Activated naive CD8-positive, alpha-beta T cell (primary cell): ENCODE measurements around the gene STK35.

ENCODE experiments used
- H3K27ac Mint-ChIP-seq: one replicate; pipeline ENCODE4 v1.8.0; 2021; ENCODE audit warnings: mixed read lengths
- H3K27me3 Mint-ChIP-seq: one replicate; pipeline ENCODE4 v1.8.0; 2021; ENCODE audit warnings: mixed read lengths
- H3K36me3 Mint-ChIP-seq: one replicate; pipeline ENCODE4 v1.8.0; 2021; ENCODE audit warnings: mixed read lengths
- H3K4me1 Mint-ChIP-seq: one replicate; pipeline ENCODE4 v1.8.0; 2021; ENCODE audit warnings: low read depth, mixed read lengths
- H3K4me3 Mint-ChIP-seq: one replicate; pipeline ENCODE4 v1.8.0; 2021; ENCODE audit warnings: mild to moderate bottlenecking, mixed read lengths
- H3K9me3 Mint-ChIP-seq: one replicate; pipeline ENCODE4 v1.8.0; 2021; ENCODE audit warnings: low read depth, mixed read lengths

STK35 gene

GRCh38 chr20:2116170-2116940, 14.7 kb downstream of the STK35 start:
- no peak overlapping the region for H3K4me3 Mint-ChIP-seq
- no peaks in the 10 kb centered on the region for H3K9me3 Mint-ChIP-seq
- H3K36me3 Mint-ChIP-seq: peaks cover 20% of the 10 kb centered on the region
- peaks cover 91% of the 10 kb centered on the region for H3K4me1 Mint-ChIP-seq
- no peak overlapping the region for H3K27ac Mint-ChIP-seq
- H3K27me3 Mint-ChIP-seq: no peaks in the 10 kb centered on the region

GRCh38 chr20:2118783-2119182, 17.2 kb downstream of the STK35 start:
- peak overlapping the region; percentile 72 for H3K27ac Mint-ChIP-seq
- H3K4me3 Mint-ChIP-seq: peak overlapping the region; percentile 63
- no peaks in the 10 kb centered on the region for H3K27me3 Mint-ChIP-seq
- H3K9me3 Mint-ChIP-seq: no peaks in the 10 kb centered on the region
- H3K4me1 Mint-ChIP-seq: peaks cover 84% of the 10 kb centered on the region
- peaks cover 20% of the 10 kb centered on the region for H3K36me3 Mint-ChIP-seq

GRCh38 chr20:2122936-2123335, 21.3 kb downstream of the STK35 start:
- H3K27ac Mint-ChIP-seq: no peak overlapping the region
- no peak overlapping the region for H3K4me3 Mint-ChIP-seq
- H3K36me3 Mint-ChIP-seq: peaks cover 18% of the 10 kb centered on the region
- no peaks in the 10 kb centered on the region for H3K9me3 Mint-ChIP-seq
- H3K4me1 Mint-ChIP-seq: peaks cover 78% of the 10 kb centered on the region
- no peaks in the 10 kb centered on the region for H3K27me3 Mint-ChIP-seq

- H3K9me3 Mint-ChIP-seq: no peaks in the 10 kb centered on the region
- H3K36me3 Mint-ChIP-seq: peaks cover 17% of the 10 kb centered on the region
- peaks cover 76% of the 10 kb centered on the region for H3K4me1 Mint-ChIP-seq
- H3K27me3 Mint-ChIP-seq: no peaks in the 10 kb centered on the region
- H3K4me3 Mint-ChIP-seq: no peak overlapping the region
- H3K27ac Mint-ChIP-seq: no peak overlapping the region
Measured at GRCh38 chr20:2123720-2124119, 22.1 kb downstream of the STK35 start.

GRCh38 chr20:2124564-2125213, 23.1 kb downstream of the STK35 start:
- peaks cover 72% of the 10 kb centered on the region for H3K4me1 Mint-ChIP-seq
- H3K27me3 Mint-ChIP-seq: no peaks in the 10 kb centered on the region
- H3K4me3 Mint-ChIP-seq: no peak overlapping the region
- no peak overlapping the region for H3K27ac Mint-ChIP-seq
- H3K9me3 Mint-ChIP-seq: no peaks in the 10 kb centered on the region
- peaks cover 12% of the 10 kb centered on the region for H3K36me3 Mint-ChIP-seq

GRCh38 chr20:2125474-2126112, 24.0 kb downstream of the STK35 start:
- Mint-ChIP-seq H3K4me3 (no peak overlapping the region), H3K4me1 (peaks cover 69% of the 10 kb centered on the region), H3K27me3 (no peaks in the 10 kb centered on the region), H3K27ac (no peak overlapping the region), H3K9me3 (no peaks in the 10 kb centered on the region), H3K36me3 (peaks cover 9% of the 10 kb centered on the region)

GRCh38 chr20:2127238-2127637, 25.6 kb downstream of the STK35 start:
- Mint-ChIP-seq H3K27me3 (no peaks in the 10 kb centered on the region), H3K4me3 (no peak overlapping the region), H3K4me1 (peaks cover 65% of the 10 kb centered on the region), H3K27ac (no peak overlapping the region), H3K9me3 (no peaks in the 10 kb centered on the region), H3K36me3 (peaks cover 3% of the 10 kb centered on the region)

GRCh38 chr20:2128542-2128941, 26.9 kb downstream of the STK35 start:
- Mint-ChIP-seq H3K36me3 (peaks cover 3% of the 10 kb centered on the region), H3K27ac (no peak overlapping the region), H3K9me3 (no peaks in the 10 kb centered on the region), H3K4me3 (no peak overlapping the region), H3K27me3 (no peaks in the 10 kb centered on the region), H3K4me1 (peaks cover 63% of the 10 kb centered on the region)

- H3K27ac Mint-ChIP-seq: peak overlapping the region; percentile 66
Measured at GRCh38 chr20:2130062-2130591, 28.5 kb downstream of the STK35 start.

GRCh38 chr20:2130683-2131082, 29.1 kb downstream of the STK35 start:
- Mint-ChIP-seq H3K27me3 (no peaks in the 10 kb centered on the region), H3K4me1 (peaks cover 54% of the 10 kb centered on the region), H3K36me3 (peaks cover 3% of the 10 kb centered on the region), H3K4me3 (no peak overlapping the region), H3K9me3 (no peaks in the 10 kb centered on the region), H3K27ac (no peak overlapping the region)

More at GRCh38 chr20:2130062-2130591, 28.5 kb downstream of the STK35 start:
- H3K4me1 Mint-ChIP-seq: peaks cover 59% of the 10 kb centered on the region
- peaks cover 3% of the 10 kb centered on the region for H3K36me3 Mint-ChIP-seq
- no peaks in the 10 kb centered on the region for H3K9me3 Mint-ChIP-seq
- H3K27me3 Mint-ChIP-seq: no peaks in the 10 kb centered on the region
- H3K4me3 Mint-ChIP-seq: no peak overlapping the region

- peaks cover 3% of the 10 kb centered on the region for H3K36me3 Mint-ChIP-seq
- peaks cover 51% of the 10 kb centered on the region for H3K4me1 Mint-ChIP-seq
- H3K27me3 Mint-ChIP-seq: no peaks in the 10 kb centered on the region
- H3K9me3 Mint-ChIP-seq: no peaks in the 10 kb centered on the region
- no peak overlapping the region for H3K27ac Mint-ChIP-seq
- no peak overlapping the region for H3K4me3 Mint-ChIP-seq
Measured at GRCh38 chr20:2131366-2131765, 29.7 kb downstream of the STK35 start.

- H3K27me3 Mint-ChIP-seq: no peaks in the 10 kb centered on the region
- no peak overlapping the region for H3K27ac Mint-ChIP-seq
- H3K9me3 Mint-ChIP-seq: no peaks in the 10 kb centered on the region
- H3K4me1 Mint-ChIP-seq: peaks cover 45% of the 10 kb centered on the region
- H3K36me3 Mint-ChIP-seq: peaks cover 3% of the 10 kb centered on the region
- H3K4me3 Mint-ChIP-seq: no peak overlapping the region
Measured at GRCh38 chr20:2132461-2132901, 30.9 kb downstream of the STK35 start.

- Mint-ChIP-seq H3K4me3 (no peak overlapping the region), H3K36me3 (peaks cover 3% of the 10 kb centered on the region), H3K4me1 (peaks cover 40% of the 10 kb centered on the region), H3K27ac (no peak overlapping the region), H3K9me3 (no peaks in the 10 kb centered on the region), H3K27me3 (no peaks in the 10 kb centered on the region)
Measured at GRCh38 chr20:2133318-2134183, 31.9 kb downstream of the STK35 start.

GRCh38 chr20:2135013-2135412, 33.4 kb downstream of the STK35 start:
- Mint-ChIP-seq H3K4me3 (no peak overlapping the region), H3K4me1 (peaks cover 31% of the 10 kb centered on the region), H3K36me3 (no peaks in the 10 kb centered on the region), H3K27ac (no peak overlapping the region), H3K9me3 (no peaks in the 10 kb centered on the region), H3K27me3 (no peaks in the 10 kb centered on the region)
